ENCODE data around the gene SLC66A3.
A peak's percentile ranks its signal among the peaks of the same experiment; 100 is the strongest.

The SLC66A3 gene

GRCh38 chr2:11147263-11147662, 8.0 kb upstream of the SLC66A3 start:
- H3K4me3 Mint-ChIP-seq = no peak overlapping the region
- no peaks in the 10 kb centered on the region for H3K36me3 Mint-ChIP-seq
- no peak overlapping the region for H3K27ac Mint-ChIP-seq
- H3K27me3 Mint-ChIP-seq = peaks cover 2% of the 10 kb centered on the region
- no peaks in the 10 kb centered on the region for H3K4me1 Mint-ChIP-seq (ENCODE audit: low read depth)
- no peaks in the 10 kb centered on the region for H3K9me3 Mint-ChIP-seq (ENCODE audit: low read depth)

GRCh38 chr2:11152591-11152990, 2.7 kb upstream of the SLC66A3 start:
- no peak overlapping the region for H3K4me3 Mint-ChIP-seq
- H3K36me3 Mint-ChIP-seq = no peaks in the 10 kb centered on the region
- no peaks in the 10 kb centered on the region for H3K27me3 Mint-ChIP-seq
- H3K9me3 Mint-ChIP-seq (ENCODE audit: low read depth) = no peaks in the 10 kb centered on the region
- H3K4me1 Mint-ChIP-seq (ENCODE audit: low read depth) = peaks cover 11% of the 10 kb centered on the region
- no peak overlapping the region for H3K27ac Mint-ChIP-seq

GRCh38 chr2:11154016-11154922, 998 bp upstream of the SLC66A3 start:
- H3K27me3 Mint-ChIP-seq = no peaks in the 10 kb centered on the region
- peak overlapping the region; percentile 87 for H3K27ac Mint-ChIP-seq
- peak overlapping the region; percentile 87 for H3K4me3 Mint-ChIP-seq
- H3K4me1 Mint-ChIP-seq (ENCODE audit: low read depth) = peaks cover 11% of the 10 kb centered on the region
- no peaks in the 10 kb centered on the region for H3K36me3 Mint-ChIP-seq
- no peaks in the 10 kb centered on the region for H3K9me3 Mint-ChIP-seq (ENCODE audit: low read depth)

GRCh38 chr2:11154923-11155380, 315 bp upstream of the SLC66A3 start:
- H3K36me3 Mint-ChIP-seq = no peaks in the 10 kb centered on the region
- no peaks in the 10 kb centered on the region for H3K27me3 Mint-ChIP-seq
- peaks cover 11% of the 10 kb centered on the region for H3K4me1 Mint-ChIP-seq (ENCODE audit: low read depth)
- peak overlapping the region; percentile 87 for H3K27ac Mint-ChIP-seq
- peak overlapping the region; percentile 87 for H3K4me3 Mint-ChIP-seq
- no peaks in the 10 kb centered on the region for H3K9me3 Mint-ChIP-seq (ENCODE audit: low read depth)

- Mint-ChIP-seq H3K9me3 (ENCODE audit: low read depth) (no peaks in the 10 kb centered on the region), H3K4me1 (ENCODE audit: low read depth) (peaks cover 23% of the 10 kb centered on the region), H3K36me3 (no peaks in the 10 kb centered on the region), H3K27me3 (no peaks in the 10 kb centered on the region), H3K4me3 (peak overlapping the region; percentile 73), H3K27ac (no peak overlapping the region)
Measured at GRCh38 chr2:11156396-11157075, 1.3 kb downstream of the SLC66A3 start.

- Mint-ChIP-seq H3K36me3 (peaks cover 1% of the 10 kb centered on the region), H3K4me1 (ENCODE audit: low read depth) (peaks cover 23% of the 10 kb centered on the region), H3K27ac (no peak overlapping the region), H3K27me3 (no peaks in the 10 kb centered on the region), H3K9me3 (ENCODE audit: low read depth) (no peaks in the 10 kb centered on the region), H3K4me3 (no peak overlapping the region)
Measured at GRCh38 chr2:11157296-11157695, 2.0 kb downstream of the SLC66A3 start.

- no peak overlapping the region for H3K27ac Mint-ChIP-seq
- peaks cover 2% of the 10 kb centered on the region for H3K36me3 Mint-ChIP-seq
- no peak overlapping the region for H3K4me3 Mint-ChIP-seq
- no peaks in the 10 kb centered on the region for H3K27me3 Mint-ChIP-seq
- no peaks in the 10 kb centered on the region for H3K9me3 Mint-ChIP-seq (ENCODE audit: low read depth)
- peaks cover 23% of the 10 kb centered on the region for H3K4me1 Mint-ChIP-seq (ENCODE audit: low read depth)
Measured at GRCh38 chr2:11157731-11158130, 2.5 kb downstream of the SLC66A3 start.

- Mint-ChIP-seq H3K27ac (no peak overlapping the region), H3K27me3 (no peaks in the 10 kb centered on the region), H3K4me3 (no peak overlapping the region), H3K36me3 (peaks cover 3% of the 10 kb centered on the region), H3K9me3 (ENCODE audit: low read depth) (no peaks in the 10 kb centered on the region), H3K4me1 (ENCODE audit: low read depth) (peaks cover 23% of the 10 kb centered on the region)
Measured at GRCh38 chr2:11158916-11159573, 3.8 kb downstream of the SLC66A3 start.

- peaks cover 4% of the 10 kb centered on the region for H3K36me3 Mint-ChIP-seq
- H3K4me3 Mint-ChIP-seq = no peak overlapping the region
- H3K27ac Mint-ChIP-seq = no peak overlapping the region
- no peaks in the 10 kb centered on the region for H3K27me3 Mint-ChIP-seq
- no peaks in the 10 kb centered on the region for H3K9me3 Mint-ChIP-seq (ENCODE audit: low read depth)
- H3K4me1 Mint-ChIP-seq (ENCODE audit: low read depth) = peaks cover 17% of the 10 kb centered on the region
Measured at GRCh38 chr2:11159574-11160170, 4.4 kb downstream of the SLC66A3 start.

- H3K27me3 Mint-ChIP-seq = no peaks in the 10 kb centered on the region
- peaks cover 4% of the 10 kb centered on the region for H3K36me3 Mint-ChIP-seq
- peaks cover 17% of the 10 kb centered on the region for H3K4me1 Mint-ChIP-seq (ENCODE audit: low read depth)
- no peak overlapping the region for H3K4me3 Mint-ChIP-seq
- H3K9me3 Mint-ChIP-seq (ENCODE audit: low read depth) = no peaks in the 10 kb centered on the region
- no peak overlapping the region for H3K27ac Mint-ChIP-seq
Measured at GRCh38 chr2:11160256-11160655, 5.0 kb downstream of the SLC66A3 start.

- H3K36me3 Mint-ChIP-seq = peaks cover 4% of the 10 kb centered on the region
- H3K4me1 Mint-ChIP-seq (ENCODE audit: low read depth) = peaks cover 16% of the 10 kb centered on the region
- no peak overlapping the region for H3K4me3 Mint-ChIP-seq
- H3K9me3 Mint-ChIP-seq (ENCODE audit: low read depth) = no peaks in the 10 kb centered on the region
- H3K27me3 Mint-ChIP-seq = no peaks in the 10 kb centered on the region
- peak overlapping the region; percentile 72 for H3K27ac Mint-ChIP-seq
Measured at GRCh38 chr2:11160731-11161455, 5.6 kb downstream of the SLC66A3 start.

- H3K27me3 Mint-ChIP-seq = no peaks in the 10 kb centered on the region
- no peak overlapping the region for H3K4me3 Mint-ChIP-seq
- no peaks in the 10 kb centered on the region for H3K9me3 Mint-ChIP-seq (ENCODE audit: low read depth)
- H3K4me1 Mint-ChIP-seq (ENCODE audit: low read depth) = peaks cover 13% of the 10 kb centered on the region
- H3K36me3 Mint-ChIP-seq = peaks cover 4% of the 10 kb centered on the region
- H3K27ac Mint-ChIP-seq = no peak overlapping the region
Measured at GRCh38 chr2:11161747-11162146, 6.5 kb downstream of the SLC66A3 start.

- Mint-ChIP-seq H3K36me3 (peaks cover 6% of the 10 kb centered on the region), H3K27me3 (no peaks in the 10 kb centered on the region), H3K9me3 (ENCODE audit: low read depth) (no peaks in the 10 kb centered on the region), H3K27ac (no peak overlapping the region), H3K4me1 (ENCODE audit: low read depth) (peaks cover 11% of the 10 kb centered on the region), H3K4me3 (no peak overlapping the region)
Measured at GRCh38 chr2:11163439-11164317, 8.4 kb downstream of the SLC66A3 start.

Data from activated naive CD8-positive, alpha-beta T cell (primary cell).